Breast epithelium (tissue), 4 donors: ENCODE measurements around the gene BFSP1. TPM values are rescaled to one million over a fixed set of nuclear protein-coding genes. Genes with fewer than 3 reads are reported as not detected.
A peak's percentile ranks its signal among the peaks of the same experiment; 100 is the strongest.

Experiments used
- DNase-seq, 2 donors: peaks; one replicate each; pipeline ENCODE4 v3.0.0-alpha.2; 2019; ENCODE audit warnings: low spot score in 2 of 2
- H3K27ac ChIP-seq, 2 donors: fragments of 200-600 bp; sonication (generic) in 1 of 2; one replicate each; pipeline ENCODE4 v1.5.1; 2016 to 2019; ENCODE audit warnings: mild to moderate bottlenecking in 1 of 2
- H3K27me3 ChIP-seq, 2 donors: fragments of 200-600 bp; sonication (generic) in 1 of 2; one replicate each; pipeline versions ENCODE4 v1.5.1 to v1.6.0; 2017 to 2019; ENCODE audit warnings: control low read depth in 1 of 2, mild to moderate bottlenecking in 1 of 2
- H3K36me3 ChIP-seq: fragments of 200-600 bp; one replicate; pipeline ENCODE4 v1.5.1; 2019
- H3K4me1 ChIP-seq, 2 donors: fragments of 200-600 bp; sonication (generic); one replicate each; pipeline ENCODE4 v1.5.1; 2016 to 2019; ENCODE audit warnings: control low read depth in 1 of 2
- H3K4me3 ChIP-seq, 3 donors: fragments of 200-600 bp; sonication (generic); 1 replicate in 2 of 3; 2 replicates in 1 of 3; pipeline ENCODE4 v1.5.1; 2016 to 2019; ENCODE audit warnings: mild to moderate bottlenecking in 3 of 3, moderate library complexity in 2 of 3
- H3K9me3 ChIP-seq, 2 donors: fragments of 200-600 bp; sonication (generic) in 1 of 2; one replicate each; pipeline ENCODE4 v1.5.1; 2016 to 2019; ENCODE audit warnings: control low read depth in 1 of 2
- CTCF ChIP-seq, 3 donors: fragments of 450-650 bp; IDR thresholded peaks; one replicate each; pipeline ENCODE4 v1.5.1; 2016 to 2017; ENCODE audit warnings: antibody characterized with exemption in 3 of 3, mild to moderate bottlenecking in 3 of 3, moderate library complexity in 3 of 3
- POLR2A ChIP-seq: fragments of 450-650 bp; IDR thresholded peaks from one replicate; pipeline ENCODE4 v1.6.1; 2016; ENCODE audit warnings: antibody characterized with exemption, mild to moderate bottlenecking, moderate library complexity
- POLR2AphosphoS5 ChIP-seq, 3 donors: sonication (generic); formaldehyde crosslinking; IDR thresholded peaks; one replicate each; pipeline ENCODE4 v1.6.1; 2017; ENCODE audit warnings: antibody characterized with exemption in 3 of 3
- intact Hi-C: fragments of 100-400 bp; cut with DNase I; formaldehyde crosslinking; loops from one replicate; pipeline ENCODE4 v1.15.1; 2023; ENCODE audit warnings: low total_unique reads
- total RNA-seq, 3 donors: library from RNA; depleted of rRNA; stranded (reverse); fragments of >200 nt; gene quantifications; one replicate each; pipeline ENCODE4 v1.1.0, GENCODE V29; 2016

BFSP1 gene
- total RNA-seq, 3 donors from 2014 or later, result 0.80 to 2.8 (median 1.6) TPM

- H3K4me1 ChIP-seq, result no peaks in the 10 kb centered on the region
- TF ChIP-seq POLR2A (no peak), POLR2AphosphoS5 (IDR thresholded peaks at IDR 0.05) (no peak), CTCF (IDR thresholded peaks at IDR 0.05) (peak in 2 of 3 donors; percentile 60 to 71)
- peak overlapping the region; percentile 46 to 77 (median 48) for H3K4me3 ChIP-seq
- intact Hi-C loops, result no loop called here
- peak in 1 of 2 donors; percentile 21 for DNase-seq
- H3K36me3 ChIP-seq, result no peaks in the 10 kb centered on the region
- no peak overlapping the region for H3K27ac ChIP-seq
- H3K9me3 ChIP-seq, result no peaks in the 10 kb centered on the region
- no peaks in the 10 kb centered on the region for H3K27me3 ChIP-seq
Observed at GRCh38 chr20:17504898-17505635, 26.1 kb downstream of the BFSP1 start.

- Histone ChIP-seq H3K4me1 (no peaks in the 10 kb centered on the region), H3K27me3 (no peaks in the 10 kb centered on the region), H3K36me3 (no peaks in the 10 kb centered on the region), H3K27ac (no peak overlapping the region), H3K4me3 (peak overlapping the region; percentile 46 to 77 (median 48)), H3K9me3 (no peaks in the 10 kb centered on the region)
- TF ChIP-seq POLR2AphosphoS5 (IDR thresholded peaks at IDR 0.05), result no peak
- DNase-seq, result no peak
- intact Hi-C loops, result no loop called here
Observed at GRCh38 chr20:17504066-17504897, 26.9 kb downstream of the BFSP1 start.

GRCh38 chr20:17503301-17504065 lies 27.7 kb downstream of the BFSP1 start:
- intact Hi-C loops, result no loop called here
- Histone ChIP-seq H3K27ac (no peak overlapping the region), H3K4me1 (no peaks in the 10 kb centered on the region), H3K9me3 (no peaks in the 10 kb centered on the region), H3K36me3 (no peaks in the 10 kb centered on the region), H3K27me3 (no peaks in the 10 kb centered on the region), H3K4me3 (no peak overlapping the region)
- DNase-seq, result no peak
- no peak for TF ChIP-seq POLR2A
- TF ChIP-seq CTCF (IDR thresholded peaks at IDR 0.05), result no peak
- TF ChIP-seq POLR2AphosphoS5 (IDR thresholded peaks at IDR 0.05), result no peak

- Histone ChIP-seq H3K4me1 (no peaks in the 10 kb centered on the region), H3K4me3 (no peak overlapping the region), H3K36me3 (no peaks in the 10 kb centered on the region), H3K27me3 (no peaks in the 10 kb centered on the region), H3K9me3 (no peaks in the 10 kb centered on the region), H3K27ac (no peak overlapping the region)
- intact Hi-C loops, result no loop called here
- DNase-seq, result no peak
- no peak for TF ChIP-seq CTCF (IDR thresholded peaks at IDR 0.05)
- no peak for TF ChIP-seq POLR2AphosphoS5 (IDR thresholded peaks at IDR 0.05)
- TF ChIP-seq POLR2A, result no peak
Observed at GRCh38 chr20:17502105-17502504, 29.1 kb downstream of the BFSP1 start.

- intact Hi-C loops, result no loop called here
- H3K36me3 ChIP-seq, result no peaks in the 10 kb centered on the region
- DNase-seq, result no peak
Observed at GRCh38 chr20:17501701-17502100, 29.5 kb downstream of the BFSP1 start.

More at GRCh38 chr20:17501701-17502100, 29.5 kb downstream of the BFSP1 start:
- no peaks in the 10 kb centered on the region for H3K4me1 ChIP-seq
- TF ChIP-seq POLR2AphosphoS5 (IDR thresholded peaks at IDR 0.05), result no peak
- TF ChIP-seq CTCF (IDR thresholded peaks at IDR 0.05), result no peak
- no peak overlapping the region for H3K27ac ChIP-seq
- H3K4me3 ChIP-seq, result no peak overlapping the region
- H3K27me3 ChIP-seq, result no peaks in the 10 kb centered on the region
- no peaks in the 10 kb centered on the region for H3K9me3 ChIP-seq
